HEK293 (cell line): ENCODE results near the gene TMEM60.
A peak's percentile ranks its signal among the peaks of the same experiment; 100 is the strongest.

ENCODE experiments used
- CTCF ChIA-PET: fragments of 350-600 bp; formaldehyde crosslinking; extraction: SDS; loops from one replicate; lab custom pipeline; 2021; ENCODE audit warnings: antibody characterized with exemption; lab: Yijun Ruan, JAX
- POLR2A ChIA-PET: fragments of 300-600 bp; formaldehyde crosslinking; extraction: SDS; loops from one replicate; lab custom pipeline; 2020; ENCODE audit warnings: antibody characterized with exemption, inconsistent platforms; lab: Yijun Ruan, JAX
- H3K27ac ChIP-seq: fragments of 200-500 bp; sonication (Bioruptor generic); 2 replicates; pipeline ENCODE4 v1.5.1; 2014; ENCODE audit warnings: low read depth, low read length, control low read depth, inconsistent platforms; ENCODE audit errors: extremely low read depth
- H3K36me3 ChIP-seq, 2 experiments: fragments of 200-500 bp in 1 of 2; sonication (Bioruptor generic) in 1 of 2; 1 replicate in 1 of 2; 2 replicates in 1 of 2; pipeline ENCODE4 v1.5.1; 2014 to 2017; ENCODE audit warnings: inconsistent platforms in 2 of 2, low read length in 2 of 2; ENCODE audit not compliant: control insufficient read depth in 2 of 2, insufficient read depth in 1 of 2
- H3K4me1 ChIP-seq: fragments of 200-500 bp; sonication (Bioruptor generic); 2 replicates; pipeline ENCODE4 v1.5.1; 2014; ENCODE audit warnings: mild to moderate bottlenecking, low read length, inconsistent platforms; ENCODE audit not compliant: control insufficient read depth, insufficient read depth
- H3K4me3 ChIP-seq: 2 replicates; pipeline ENCODE4 v1.5.1; 2011; ENCODE audit warnings: low read depth, mild to moderate bottlenecking, control low read depth, low read length, moderate library complexity
- H3K9me3 ChIP-seq: fragments of 200-500 bp; sonication (Bioruptor generic); 2 replicates; pipeline ENCODE4 v1.5.1; 2014; ENCODE audit warnings: low read depth, low read length, inconsistent platforms; ENCODE audit not compliant: control insufficient read depth, insufficient read depth
- HOXC10 ChIP-seq: sonication (generic); formaldehyde crosslinking; IDR thresholded peaks from 2 replicates; pipeline ENCODE4 v1.8.1; 2023; ENCODE audit warnings: mild to moderate bottlenecking, missing genetic modification reagents
- HOXD13 ChIP-seq: sonication (generic); formaldehyde crosslinking; IDR thresholded peaks from 2 replicates; pipeline ENCODE4 v1.8.0; 2022; ENCODE audit warnings: missing genetic modification reagents, borderline replicate concordance
- SP2 ChIP-seq: fragments of 450-650 bp; formaldehyde crosslinking; IDR thresholded peaks from 2 replicates; pipeline ENCODE4 v1.5.1; 2016; ENCODE audit warnings: missing biosample characterization, missing genetic modification characterization
- SP3 ChIP-seq: fragments of 450-650 bp; formaldehyde crosslinking; IDR thresholded peaks from 2 replicates; pipeline ENCODE4 v1.5.1; 2016; ENCODE audit warnings: missing biosample characterization, missing genetic modification characterization
- SP7 ChIP-seq: fragments of 450-650 bp; formaldehyde crosslinking; IDR thresholded peaks from 2 replicates; pipeline ENCODE4 v1.5.1; 2016; ENCODE audit warnings: missing biosample characterization, missing genetic modification characterization
- ZBTB48 ChIP-seq: fragments of 450-650 bp; formaldehyde crosslinking; IDR thresholded peaks from 2 replicates; pipeline ENCODE4 v1.5.1; 2016; ENCODE audit warnings: missing biosample characterization, missing genetic modification characterization
- ZFHX2 ChIP-seq: fragments of 450-650 bp; formaldehyde crosslinking; conservative IDR thresholded peaks from 2 replicates; pipeline ENCODE4 v1.5.1; 2016; ENCODE audit warnings: missing biosample characterization, missing genetic modification characterization
- ZNF10 ChIP-seq: fragments of 450-650 bp; formaldehyde crosslinking; IDR thresholded peaks from 2 replicates; pipeline ENCODE4 v1.5.1; 2017; ENCODE audit warnings: missing biosample characterization, missing genetic modification characterization
- ZNF140 ChIP-seq: fragments of 450-650 bp; formaldehyde crosslinking; IDR thresholded peaks from 2 replicates; pipeline ENCODE4 v1.5.1; 2016; ENCODE audit warnings: missing biosample characterization, missing genetic modification characterization
- ZNF169 ChIP-seq: fragments of 450-650 bp; formaldehyde crosslinking; IDR thresholded peaks from 2 replicates; pipeline ENCODE4 v1.5.1; 2016; ENCODE audit warnings: missing biosample characterization, missing genetic modification characterization
- ZNF214 ChIP-seq: fragments of 450-650 bp; formaldehyde crosslinking; IDR thresholded peaks from 2 replicates; pipeline ENCODE4 v1.5.1; 2017; ENCODE audit warnings: missing biosample characterization, mild to moderate bottlenecking, missing genetic modification characterization, borderline replicate concordance
- ZNF248 ChIP-seq: fragments of 450-650 bp; formaldehyde crosslinking; IDR thresholded peaks from 2 replicates; pipeline ENCODE4 v1.5.1; 2017; ENCODE audit warnings: missing biosample characterization, missing genetic modification characterization
- ZNF366 ChIP-seq: fragments of 450-650 bp; formaldehyde crosslinking; conservative IDR thresholded peaks from 2 replicates; pipeline ENCODE4 v1.5.1; 2016; ENCODE audit warnings: missing biosample characterization, missing genetic modification characterization
- ZNF37A ChIP-seq: fragments of 450-650 bp; IDR thresholded peaks from 2 replicates; pipeline ENCODE4 v1.5.1; 2018; ENCODE audit warnings: missing biosample characterization, missing genetic modification characterization
- ZNF510 ChIP-seq: fragments of 450-650 bp; formaldehyde crosslinking; IDR thresholded peaks from 2 replicates; pipeline ENCODE4 v1.5.1; 2018; ENCODE audit warnings: mild to moderate bottlenecking, missing genetic modification characterization, missing biosample characterization; ENCODE audit not compliant: insufficient replicate concordance
- ZNF747 ChIP-seq: fragments of 450-650 bp; formaldehyde crosslinking; IDR thresholded peaks from 2 replicates; pipeline ENCODE4 v1.5.1; 2016; ENCODE audit warnings: missing biosample characterization, missing genetic modification characterization
- ZNF777 ChIP-seq: fragments of 450-650 bp; formaldehyde crosslinking; IDR thresholded peaks from 2 replicates; pipeline ENCODE4 v1.5.1; 2017; ENCODE audit warnings: missing biosample characterization, missing genetic modification characterization, borderline replicate concordance
- ZNF830 ChIP-seq: fragments of 450-650 bp; IDR thresholded peaks from 2 replicates; pipeline ENCODE4 v1.5.0; 2018; ENCODE audit warnings: missing biosample characterization, missing genetic modification characterization, low read depth, mild to moderate bottlenecking, moderate library complexity
- ZXDB ChIP-seq: fragments of 450-650 bp; formaldehyde crosslinking; IDR thresholded peaks from 2 replicates; pipeline ENCODE4 v1.5.1; 2016; ENCODE audit warnings: missing biosample characterization, missing genetic modification characterization
- TF ChIP-seq, protein P1 (sequence below): fragments of 450-650 bp; formaldehyde crosslinking; IDR thresholded peaks from 2 replicates; pipeline ENCODE4 v1.5.1; 2016; ENCODE audit warnings: missing biosample characterization, missing genetic modification characterization, borderline replicate concordance
- TF ChIP-seq, protein P2 (sequence below): IDR thresholded peaks from 2 replicates; pipeline ENCODE4 v1.6.1; 2011; ENCODE audit warnings: mild to moderate bottlenecking, low read depth, low read length, borderline replicate concordance
- TF ChIP-seq, protein P3 (sequence below): fragments of 450-650 bp; formaldehyde crosslinking; IDR thresholded peaks from 2 replicates; pipeline ENCODE4 v1.5.1; 2016; ENCODE audit warnings: missing biosample characterization, missing genetic modification characterization
- TF ChIP-seq, protein P4 (sequence below): fragments of 450-650 bp; formaldehyde crosslinking; IDR thresholded peaks from 2 replicates; pipeline ENCODE4 v1.5.1; 2016; ENCODE audit warnings: missing biosample characterization, missing genetic modification characterization
- TF ChIP-seq, protein P5 (sequence below): fragments of 450-650 bp; formaldehyde crosslinking; IDR thresholded peaks from 2 replicates; pipeline ENCODE4 v1.5.1; 2016; ENCODE audit warnings: missing biosample characterization, missing genetic modification characterization
- TF ChIP-seq, protein P6 (sequence below): fragments of 450-650 bp; formaldehyde crosslinking; IDR thresholded peaks from 2 replicates; pipeline ENCODE4 v1.5.1; 2017; ENCODE audit warnings: missing biosample characterization, missing genetic modification characterization

TMEM60 gene

DNA sequence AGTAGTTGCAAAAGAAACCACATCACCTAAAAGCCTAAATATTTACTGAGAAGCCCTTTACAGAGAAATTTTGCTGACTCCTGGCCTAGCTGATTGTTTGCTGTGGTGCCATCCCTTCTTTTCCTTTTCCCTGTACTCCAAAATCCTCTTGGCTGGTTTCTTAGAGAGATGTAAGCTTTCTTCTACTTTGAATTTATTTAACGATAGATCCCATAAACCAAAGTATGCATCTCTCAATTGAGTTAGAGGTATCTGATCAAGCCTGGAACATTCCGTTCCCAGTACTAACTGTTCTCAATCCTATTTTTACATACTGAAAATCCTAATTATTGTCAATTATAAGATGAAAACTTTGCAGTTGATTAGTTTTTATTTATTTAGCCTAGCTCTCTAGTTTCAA lies 6.3 kb downstream of the TMEM60 start:
- ChIA-PET CTCF (interaction anchor here (1.4 kb wide), 1 partner anchor 32 kb away, joined by 6 read pairs; no protein-coding TSS in a partner anchor), POLR2A (no interaction called here)
- Histone ChIP-seq H3K4me3 (no peak overlapping the region), H3K27ac (0 out of 2 replicates have a peak overlapping the region, but pooled peaks have one; percentile 21), H3K9me3 (no peaks in the 10 kb centered on the region), H3K4me1 (peaks cover 12% of the 10 kb centered on the region), H3K36me3 (peaks cover 4% of the 10 kb centered on the region in 2 experiments; a peak in 2 of 3 replicates)
- TF ChIP-seq ZNF169 (tag by site-specific recombination) (no peak), ZBTB48 (tag by site-specific recombination) (no peak), ZNF830 (tag by site-specific recombination) (no peak), HOXD13 (no peak), ZNF214 (tag by site-specific recombination) (no peak), ZNF747 (tag by site-specific recombination) (no peak)
- TF ChIP-seq, protein P1, sequence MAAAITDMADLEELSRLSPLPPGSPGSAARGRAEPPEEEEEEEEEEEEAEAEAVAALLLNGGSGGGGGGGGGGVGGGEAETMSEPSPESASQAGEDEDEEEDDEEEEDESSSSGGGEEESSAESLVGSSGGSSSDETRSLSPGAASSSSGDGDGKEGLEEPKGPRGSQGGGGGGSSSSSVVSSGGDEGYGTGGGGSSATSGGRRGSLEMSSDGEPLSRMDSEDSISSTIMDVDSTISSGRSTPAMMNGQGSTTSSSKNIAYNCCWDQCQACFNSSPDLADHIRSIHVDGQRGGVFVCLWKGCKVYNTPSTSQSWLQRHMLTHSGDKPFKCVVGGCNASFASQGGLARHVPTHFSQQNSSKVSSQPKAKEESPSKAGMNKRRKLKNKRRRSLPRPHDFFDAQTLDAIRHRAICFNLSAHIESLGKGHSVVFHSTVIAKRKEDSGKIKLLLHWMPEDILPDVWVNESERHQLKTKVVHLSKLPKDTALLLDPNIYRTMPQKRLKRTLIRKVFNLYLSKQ, result no peak

DNA sequence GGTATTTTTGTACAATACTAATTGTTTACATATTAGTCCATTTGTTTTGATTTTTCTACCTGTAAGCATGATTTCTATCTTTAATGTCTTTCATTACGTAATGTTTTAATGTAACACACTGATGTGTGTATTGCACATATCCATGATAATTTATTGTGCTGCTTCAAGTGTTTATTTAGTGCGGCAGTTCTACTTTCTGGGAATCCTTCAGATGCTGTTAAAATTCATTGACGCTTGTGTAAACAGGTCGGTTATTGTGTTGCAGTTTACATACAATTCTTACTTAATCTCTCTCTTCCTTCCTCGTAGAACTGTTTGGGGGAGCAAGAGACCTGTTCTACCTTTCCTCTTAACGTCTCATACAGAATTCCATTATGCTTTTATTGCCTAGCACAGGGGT lies 6.9 kb downstream of the TMEM60 start:
- ChIA-PET CTCF (interaction anchor here (1.4 kb wide), 1 partner anchor 31 kb away, joined by 6 read pairs; no protein-coding TSS in a partner anchor), POLR2A (no interaction called here)
- Histone ChIP-seq H3K4me1 (peaks cover 12% of the 10 kb centered on the region), H3K4me3 (no peak overlapping the region), H3K9me3 (no peaks in the 10 kb centered on the region), H3K36me3 (peaks cover 4% of the 10 kb centered on the region in 2 experiments; a peak in 2 of 3 replicates), H3K27ac (0 out of 2 replicates have a peak overlapping the region, but pooled peaks have one; percentile 21)
- no peak for TF ChIP-seq SP3 (tag by site-specific recombination)
- TF ChIP-seq HOXC10 (CRISPR knock-in tag), result no peak
- TF ChIP-seq, protein P2, sequence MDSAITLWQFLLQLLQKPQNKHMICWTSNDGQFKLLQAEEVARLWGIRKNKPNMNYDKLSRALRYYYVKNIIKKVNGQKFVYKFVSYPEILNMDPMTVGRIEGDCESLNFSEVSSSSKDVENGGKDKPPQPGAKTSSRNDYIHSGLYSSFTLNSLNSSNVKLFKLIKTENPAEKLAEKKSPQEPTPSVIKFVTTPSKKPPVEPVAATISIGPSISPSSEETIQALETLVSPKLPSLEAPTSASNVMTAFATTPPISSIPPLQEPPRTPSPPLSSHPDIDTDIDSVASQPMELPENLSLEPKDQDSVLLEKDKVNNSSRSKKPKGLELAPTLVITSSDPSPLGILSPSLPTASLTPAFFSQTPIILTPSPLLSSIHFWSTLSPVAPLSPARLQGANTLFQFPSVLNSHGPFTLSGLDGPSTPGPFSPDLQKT, result no peak
- TF ChIP-seq, protein P3, sequence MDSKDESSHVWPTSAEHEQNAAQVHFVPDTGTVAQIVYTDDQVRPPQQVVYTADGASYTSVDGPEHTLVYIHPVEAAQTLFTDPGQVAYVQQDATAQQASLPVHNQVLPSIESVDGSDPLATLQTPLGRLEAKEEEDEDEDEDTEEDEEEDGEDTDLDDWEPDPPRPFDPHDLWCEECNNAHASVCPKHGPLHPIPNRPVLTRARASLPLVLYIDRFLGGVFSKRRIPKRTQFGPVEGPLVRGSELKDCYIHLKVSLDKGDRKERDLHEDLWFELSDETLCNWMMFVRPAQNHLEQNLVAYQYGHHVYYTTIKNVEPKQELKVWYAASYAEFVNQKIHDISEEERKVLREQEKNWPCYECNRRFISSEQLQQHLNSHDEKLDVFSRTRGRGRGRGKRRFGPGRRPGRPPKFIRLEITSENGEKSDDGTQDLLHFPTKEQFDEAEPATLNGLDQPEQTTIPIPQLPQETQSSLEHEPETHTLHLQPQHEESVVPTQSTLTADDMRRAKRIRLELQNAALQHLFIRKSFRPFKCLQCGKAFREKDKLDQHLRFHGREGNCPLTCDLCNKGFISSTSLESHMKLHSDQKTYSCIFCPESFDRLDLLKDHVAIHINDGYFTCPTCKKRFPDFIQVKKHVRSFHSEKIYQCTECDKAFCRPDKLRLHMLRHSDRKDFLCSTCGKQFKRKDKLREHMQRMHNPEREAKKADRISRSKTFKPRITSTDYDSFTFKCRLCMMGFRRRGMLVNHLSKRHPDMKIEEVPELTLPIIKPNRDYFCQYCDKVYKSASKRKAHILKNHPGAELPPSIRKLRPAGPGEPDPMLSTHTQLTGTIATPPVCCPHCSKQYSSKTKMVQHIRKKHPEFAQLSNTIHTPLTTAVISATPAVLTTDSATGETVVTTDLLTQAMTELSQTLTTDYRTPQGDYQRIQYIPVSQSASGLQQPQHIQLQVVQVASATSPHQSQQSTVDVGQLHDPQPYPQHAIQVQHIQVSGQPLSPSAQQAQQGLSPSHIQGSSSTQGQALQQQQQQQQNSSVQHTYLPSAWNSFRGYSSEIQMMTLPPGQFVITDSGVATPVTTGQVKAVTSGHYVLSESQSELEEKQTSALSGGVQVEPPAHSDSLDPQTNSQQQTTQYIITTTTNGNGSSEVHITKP, result no peak
- TF ChIP-seq ZNF510 (tag by site-specific recombination), result no peak
- TF ChIP-seq, protein P4, sequence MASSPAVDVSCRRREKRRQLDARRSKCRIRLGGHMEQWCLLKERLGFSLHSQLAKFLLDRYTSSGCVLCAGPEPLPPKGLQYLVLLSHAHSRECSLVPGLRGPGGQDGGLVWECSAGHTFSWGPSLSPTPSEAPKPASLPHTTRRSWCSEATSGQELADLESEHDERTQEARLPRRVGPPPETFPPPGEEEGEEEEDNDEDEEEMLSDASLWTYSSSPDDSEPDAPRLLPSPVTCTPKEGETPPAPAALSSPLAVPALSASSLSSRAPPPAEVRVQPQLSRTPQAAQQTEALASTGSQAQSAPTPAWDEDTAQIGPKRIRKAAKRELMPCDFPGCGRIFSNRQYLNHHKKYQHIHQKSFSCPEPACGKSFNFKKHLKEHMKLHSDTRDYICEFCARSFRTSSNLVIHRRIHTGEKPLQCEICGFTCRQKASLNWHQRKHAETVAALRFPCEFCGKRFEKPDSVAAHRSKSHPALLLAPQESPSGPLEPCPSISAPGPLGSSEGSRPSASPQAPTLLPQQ (tag by site-specific recombination), result 0 out of 2 replicates have a peak, but pooled peaks have one; percentile 40
- TF ChIP-seq SP7 (tag by site-specific recombination), result peak; percentile 35; the same call in 1 of the 2 replicates
- TF ChIP-seq ZNF10 (tag by site-specific recombination), result no peak
- no peak for TF ChIP-seq ZNF140 (tag by site-specific recombination)
- TF ChIP-seq SP2 (tag by site-specific recombination), result no peak
- TF ChIP-seq ZFHX2, result no peak
- no peak for TF ChIP-seq ZXDB (tag by site-specific recombination)
- TF ChIP-seq, protein P5, sequence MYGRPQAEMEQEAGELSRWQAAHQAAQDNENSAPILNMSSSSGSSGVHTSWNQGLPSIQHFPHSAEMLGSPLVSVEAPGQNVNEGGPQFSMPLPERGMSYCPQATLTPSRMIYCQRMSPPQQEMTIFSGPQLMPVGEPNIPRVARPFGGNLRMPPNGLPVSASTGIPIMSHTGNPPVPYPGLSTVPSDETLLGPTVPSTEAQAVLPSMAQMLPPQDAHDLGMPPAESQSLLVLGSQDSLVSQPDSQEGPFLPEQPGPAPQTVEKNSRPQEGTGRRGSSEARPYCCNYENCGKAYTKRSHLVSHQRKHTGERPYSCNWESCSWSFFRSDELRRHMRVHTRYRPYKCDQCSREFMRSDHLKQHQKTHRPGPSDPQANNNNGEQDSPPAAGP (tag by site-specific recombination), result no peak
- TF ChIP-seq ZNF248 (tag by site-specific recombination), result no peak
- no peak for TF ChIP-seq ZNF747 (tag by site-specific recombination)
- TF ChIP-seq ZNF777 (tag by site-specific recombination), result no peak
- TF ChIP-seq ZNF366 (tag by site-specific recombination), result peak; percentile 71; the same call in 1 of the 2 replicates
- TF ChIP-seq, protein P6, sequence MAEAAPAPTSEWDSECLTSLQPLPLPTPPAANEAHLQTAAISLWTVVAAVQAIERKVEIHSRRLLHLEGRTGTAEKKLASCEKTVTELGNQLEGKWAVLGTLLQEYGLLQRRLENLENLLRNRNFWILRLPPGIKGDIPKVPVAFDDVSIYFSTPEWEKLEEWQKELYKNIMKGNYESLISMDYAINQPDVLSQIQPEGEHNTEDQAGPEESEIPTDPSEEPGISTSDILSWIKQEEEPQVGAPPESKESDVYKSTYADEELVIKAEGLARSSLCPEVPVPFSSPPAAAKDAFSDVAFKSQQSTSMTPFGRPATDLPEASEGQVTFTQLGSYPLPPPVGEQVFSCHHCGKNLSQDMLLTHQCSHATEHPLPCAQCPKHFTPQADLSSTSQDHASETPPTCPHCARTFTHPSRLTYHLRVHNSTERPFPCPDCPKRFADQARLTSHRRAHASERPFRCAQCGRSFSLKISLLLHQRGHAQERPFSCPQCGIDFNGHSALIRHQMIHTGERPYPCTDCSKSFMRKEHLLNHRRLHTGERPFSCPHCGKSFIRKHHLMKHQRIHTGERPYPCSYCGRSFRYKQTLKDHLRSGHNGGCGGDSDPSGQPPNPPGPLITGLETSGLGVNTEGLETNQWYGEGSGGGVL, result peak; percentile 28; the same call in 1 of the 2 replicates
- TF ChIP-seq ZNF37A (tag by site-specific recombination), result no peak
